MCF 10A (cell line): ENCODE measurements around the gene CAPN15. TPM values are rescaled to one million over a fixed set of nuclear protein-coding genes. Genes with fewer than 3 reads are reported as not detected.

ENCODE experiments used
- BruUV-seq: library from RNA; stranded (reverse); fragments of 400-500 nt; replicated peaks from 2 replicates; lab custom pipeline; 2021; lab: Mats Ljungman, UMichigan
- CTCF ChIA-PET: fragments of 300-600 bp; sonication (Branson Sonifier 250); formaldehyde crosslinking; extraction: SDS; loops from one replicate; lab custom pipeline; 2021; ENCODE audit warnings: antibody characterized with exemption, inconsistent platforms; lab: Yijun Ruan, JAX
- POLR2A ChIA-PET: fragments of 300-600, 350-650 bp; sonication (Branson Sonifier 250); formaldehyde crosslinking; extraction: SDS; loops from one replicate; lab custom pipeline; 2020; ENCODE audit warnings: antibody characterized with exemption, inconsistent platforms; lab: Yijun Ruan, JAX
- DNase-seq: peaks from one replicate; pipeline ENCODE4 v3.0.0-alpha.2; 2018; ENCODE audit not compliant: unreplicated experiment
- H3K27ac Mint-ChIP-seq: one replicate; pipeline ENCODE4 v1.8.0; 2022; ENCODE audit warnings: mild to moderate bottlenecking, low read depth, mixed read lengths; ENCODE audit not compliant: unreplicated experiment
- H3K27me3 Mint-ChIP-seq: one replicate; pipeline ENCODE4 v1.8.0; 2022; ENCODE audit warnings: mixed read lengths; ENCODE audit not compliant: insufficient read depth, unreplicated experiment
- H3K36me3 Mint-ChIP-seq: one replicate; pipeline ENCODE4 v1.8.0; 2022; ENCODE audit warnings: mild to moderate bottlenecking, moderate library complexity, mixed read lengths; ENCODE audit not compliant: insufficient read depth, unreplicated experiment
- H3K4me1 Mint-ChIP-seq: one replicate; pipeline ENCODE4 v1.8.0; 2022; ENCODE audit warnings: mixed read lengths; ENCODE audit not compliant: insufficient read depth, unreplicated experiment
- H3K4me3 Mint-ChIP-seq: one replicate; pipeline ENCODE4 v1.8.0; 2022; ENCODE audit warnings: mild to moderate bottlenecking, moderate library complexity, mixed read lengths; ENCODE audit not compliant: unreplicated experiment
- H3K9me3 Mint-ChIP-seq: one replicate; pipeline ENCODE4 v1.8.0; 2022; ENCODE audit warnings: mixed read lengths; ENCODE audit not compliant: unreplicated experiment
- intact Hi-C: fragments of 100-400 bp; cut with micrococcal nuclease; formaldehyde crosslinking; loops from 2 replicates; pipeline ENCODE4 v1.14.1; 2022
- total RNA-seq: library from RNA; stranded (reverse); gene quantifications from 2 replicates; pipeline ENCODE4 v1.2.3, GENCODE V29; 2022
- TF ChIP-seq, protein P1 (sequence below): fragments of 200-600 bp; IDR thresholded peaks from one replicate; pipeline ENCODE4 v1.8.0; 2022; ENCODE audit warnings: antibody characterized with exemption, mild to moderate bottlenecking; ENCODE audit not compliant: unreplicated experiment

The CAPN15 gene
- total RNA-seq, 1 experiment from 2014 or later = 81.1 TPM

DNA sequence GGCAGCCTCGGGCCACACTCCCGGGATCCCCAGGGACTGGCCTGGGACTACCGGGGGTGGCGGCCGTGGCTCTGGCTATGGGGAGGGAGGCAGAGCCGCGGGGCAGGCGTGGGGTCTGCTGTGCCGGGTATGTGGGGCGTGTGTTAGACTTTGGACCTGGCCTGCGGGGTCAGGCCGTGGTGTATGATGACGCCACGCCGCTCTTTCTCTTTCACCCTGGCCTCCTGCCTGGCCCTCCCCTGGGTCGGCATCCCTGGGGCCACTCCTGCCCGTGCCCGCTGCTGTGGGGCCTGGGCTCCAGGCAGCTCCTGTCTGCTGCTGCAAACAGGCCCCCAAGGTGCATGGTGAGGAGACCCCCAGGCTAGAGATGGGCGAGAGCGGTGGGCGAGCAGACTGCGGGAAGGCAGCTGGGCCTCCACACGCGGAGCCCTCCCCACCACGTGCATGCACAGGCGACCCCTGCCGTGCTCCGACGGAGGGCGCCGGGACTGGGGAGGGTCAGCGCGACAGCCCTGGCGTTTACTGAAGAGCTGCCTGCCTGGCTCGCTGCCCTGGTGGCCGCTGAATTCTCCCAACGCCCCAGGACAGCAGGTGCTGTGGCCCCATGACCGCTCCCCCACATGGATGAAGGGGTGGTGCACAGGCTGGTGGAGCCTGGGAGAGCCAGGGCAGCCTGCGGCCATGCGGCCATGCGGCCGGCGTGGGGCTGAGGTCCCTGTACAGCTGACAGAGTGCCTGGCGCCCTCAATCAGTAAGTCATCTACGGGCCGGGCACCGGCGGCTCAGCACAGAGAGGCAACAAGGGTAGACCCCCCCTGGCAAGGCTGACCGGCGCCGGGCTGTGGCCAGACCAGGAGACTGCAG, 16.0 kb downstream of the CAPN15 start:
- ChIA-PET POLR2A (interaction anchor here (0.6 kb wide), 2 partner anchors 16 to 864 kb away, joined by 3 to 4 read pairs; no protein-coding TSS in a partner anchor), CTCF (interaction anchor here (0.5 kb wide), 1 partner anchor 437 kb away, joined by 4 read pairs; no protein-coding TSS in a partner anchor)
- no peaks in the 10 kb centered on the region for H3K9me3 Mint-ChIP-seq
- no peak for DNase-seq
- intact Hi-C loops = no loop called here
- H3K27me3 Mint-ChIP-seq = no peaks in the 10 kb centered on the region
- H3K4me3 Mint-ChIP-seq = no peak overlapping the region
- H3K27ac Mint-ChIP-seq = no peak overlapping the region
- TF ChIP-seq, protein P1, sequence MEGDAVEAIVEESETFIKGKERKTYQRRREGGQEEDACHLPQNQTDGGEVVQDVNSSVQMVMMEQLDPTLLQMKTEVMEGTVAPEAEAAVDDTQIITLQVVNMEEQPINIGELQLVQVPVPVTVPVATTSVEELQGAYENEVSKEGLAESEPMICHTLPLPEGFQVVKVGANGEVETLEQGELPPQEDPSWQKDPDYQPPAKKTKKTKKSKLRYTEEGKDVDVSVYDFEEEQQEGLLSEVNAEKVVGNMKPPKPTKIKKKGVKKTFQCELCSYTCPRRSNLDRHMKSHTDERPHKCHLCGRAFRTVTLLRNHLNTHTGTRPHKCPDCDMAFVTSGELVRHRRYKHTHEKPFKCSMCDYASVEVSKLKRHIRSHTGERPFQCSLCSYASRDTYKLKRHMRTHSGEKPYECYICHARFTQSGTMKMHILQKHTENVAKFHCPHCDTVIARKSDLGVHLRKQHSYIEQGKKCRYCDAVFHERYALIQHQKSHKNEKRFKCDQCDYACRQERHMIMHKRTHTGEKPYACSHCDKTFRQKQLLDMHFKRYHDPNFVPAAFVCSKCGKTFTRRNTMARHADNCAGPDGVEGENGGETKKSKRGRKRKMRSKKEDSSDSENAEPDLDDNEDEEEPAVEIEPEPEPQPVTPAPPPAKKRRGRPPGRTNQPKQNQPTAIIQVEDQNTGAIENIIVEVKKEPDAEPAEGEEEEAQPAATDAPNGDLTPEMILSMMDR = no peak
- peaks cover 26% of the 10 kb centered on the region for H3K36me3 Mint-ChIP-seq
- BruUV-seq = no TSS peak
- H3K4me1 Mint-ChIP-seq = no peaks in the 10 kb centered on the region

DNA sequence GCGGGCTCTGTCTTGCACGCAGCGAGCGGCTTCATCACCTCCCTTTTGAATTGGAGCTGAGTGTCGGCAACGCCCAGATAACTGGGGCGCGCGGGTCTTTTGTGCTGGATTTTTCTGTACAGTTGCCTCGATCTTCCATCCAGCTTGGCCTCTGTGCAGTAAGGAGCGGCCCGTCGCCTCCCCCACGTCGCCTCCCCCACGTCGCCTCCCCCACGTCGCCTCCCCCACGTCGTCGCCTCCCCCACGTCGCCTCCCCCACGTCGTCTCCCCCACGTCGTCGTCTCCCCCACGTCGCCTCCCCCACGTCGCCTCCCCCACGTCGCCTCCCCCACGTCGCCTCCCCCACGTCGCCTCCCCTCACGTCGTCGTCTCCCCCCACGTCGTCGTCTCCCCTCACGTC, 17.0 kb downstream of the CAPN15 start:
- no peaks in the 10 kb centered on the region for H3K9me3 Mint-ChIP-seq

DNA sequence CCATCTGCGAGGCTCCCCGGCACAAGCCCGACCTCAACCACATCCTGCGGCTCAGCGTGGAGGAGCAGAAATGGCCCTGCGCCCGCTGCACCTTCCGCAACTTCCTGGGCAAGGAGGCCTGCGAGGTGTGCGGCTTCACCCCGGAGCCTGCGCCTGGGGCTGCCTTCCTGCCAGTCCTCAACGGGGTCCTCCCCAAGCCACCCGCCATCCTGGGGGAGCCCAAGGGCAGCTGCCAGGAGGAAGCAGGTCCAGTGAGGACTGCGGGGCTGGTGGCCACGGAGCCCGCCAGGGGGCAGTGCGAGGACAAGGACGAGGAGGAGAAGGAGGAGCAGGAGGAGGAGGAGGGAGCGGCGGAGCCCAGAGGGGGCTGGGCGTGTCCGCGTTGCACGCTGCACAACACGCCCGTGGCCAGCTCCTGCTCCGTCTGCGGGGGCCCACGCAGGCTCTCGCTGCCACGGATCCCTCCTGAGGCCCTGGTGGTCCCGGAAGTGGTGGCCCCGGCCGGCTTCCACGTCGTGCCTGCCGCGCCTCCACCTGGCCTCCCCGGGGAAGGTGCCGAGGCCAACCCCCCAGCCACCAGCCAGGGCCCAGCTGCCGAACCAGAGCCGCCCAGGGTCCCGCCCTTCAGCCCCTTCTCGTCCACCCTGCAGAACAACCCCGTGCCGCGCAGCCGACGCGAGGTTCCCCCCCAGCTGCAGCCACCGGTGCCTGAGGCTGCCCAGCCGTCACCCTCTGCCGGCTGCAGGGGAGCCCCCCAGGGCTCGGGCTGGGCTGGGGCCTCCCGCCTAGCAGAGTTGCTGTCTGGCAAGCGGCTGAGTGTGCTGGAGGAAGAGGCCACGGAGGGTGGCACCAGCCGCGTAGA, 19.6 kb downstream of the CAPN15 start:
- H3K4me3 Mint-ChIP-seq = no peak overlapping the region
- CTCF ChIA-PET = interaction anchor here (0.7 kb wide), 1 partner anchor 19 kb away, joined by 3 read pairs; no protein-coding TSS in a partner anchor
- TF ChIP-seq, protein P1 = no peak
- H3K36me3 Mint-ChIP-seq = peaks cover 6% of the 10 kb centered on the region
- POLR2A ChIA-PET = no interaction called here
- BruUV-seq = no TSS peak
- H3K27ac Mint-ChIP-seq = no peak overlapping the region
- H3K9me3 Mint-ChIP-seq = no peaks in the 10 kb centered on the region
- DNase-seq = no peak
- H3K4me1 Mint-ChIP-seq = no peaks in the 10 kb centered on the region
- intact Hi-C loops = no loop called here
- H3K27me3 Mint-ChIP-seq = no peaks in the 10 kb centered on the region

More for the DNA sequence above, 17.0 kb downstream of the CAPN15 start:
- intact Hi-C loops = no loop called here
- no peaks in the 10 kb centered on the region for H3K27me3 Mint-ChIP-seq
- H3K4me1 Mint-ChIP-seq = no peaks in the 10 kb centered on the region
- no TSS peak for BruUV-seq
- no peak overlapping the region for H3K4me3 Mint-ChIP-seq
- ChIA-PET CTCF (no interaction called here), POLR2A (interaction anchor here (0.6 kb wide), 2 partner anchors 208 to 863 kb away, joined by 3 to 4 read pairs; no protein-coding TSS in a partner anchor)
- H3K36me3 Mint-ChIP-seq = peaks cover 19% of the 10 kb centered on the region
- DNase-seq = no peak
- TF ChIP-seq, protein P1 = no peak
- no peak overlapping the region for H3K27ac Mint-ChIP-seq

DNA sequence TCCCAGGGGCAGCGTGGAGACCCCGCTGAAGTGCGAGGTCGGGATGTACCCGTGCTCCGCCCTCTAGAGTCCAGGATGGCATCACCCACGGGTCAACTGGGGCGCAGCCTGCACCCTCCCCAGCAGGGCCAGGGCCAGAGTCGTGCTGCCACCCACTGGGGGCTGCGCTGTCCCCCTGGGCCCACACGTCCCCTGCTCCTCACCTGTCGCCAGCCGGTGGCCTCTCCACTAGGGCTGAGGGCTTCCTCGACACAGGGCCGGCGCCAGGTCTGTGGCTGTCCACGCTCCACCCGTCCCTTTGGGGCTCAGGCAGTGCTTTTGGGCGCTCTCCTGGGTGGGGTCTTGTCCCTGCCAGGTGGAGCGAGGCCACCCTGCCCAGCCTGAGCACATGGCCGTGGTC, 21.1 kb downstream of the CAPN15 start:
- TF ChIP-seq, protein P1 = no peak
- ChIA-PET CTCF (no interaction called here), POLR2A (no interaction called here)
- no peak overlapping the region for H3K4me3 Mint-ChIP-seq
- no peak overlapping the region for H3K27ac Mint-ChIP-seq
- no peaks in the 10 kb centered on the region for H3K9me3 Mint-ChIP-seq
- intact Hi-C loops = no loop called here
- H3K4me1 Mint-ChIP-seq = no peaks in the 10 kb centered on the region
- no peak for DNase-seq
- no TSS peak for BruUV-seq
- H3K36me3 Mint-ChIP-seq = peaks cover 6% of the 10 kb centered on the region
- H3K27me3 Mint-ChIP-seq = no peaks in the 10 kb centered on the region
